Measurements from ENCODE around the gene RBFA.

DNA sequence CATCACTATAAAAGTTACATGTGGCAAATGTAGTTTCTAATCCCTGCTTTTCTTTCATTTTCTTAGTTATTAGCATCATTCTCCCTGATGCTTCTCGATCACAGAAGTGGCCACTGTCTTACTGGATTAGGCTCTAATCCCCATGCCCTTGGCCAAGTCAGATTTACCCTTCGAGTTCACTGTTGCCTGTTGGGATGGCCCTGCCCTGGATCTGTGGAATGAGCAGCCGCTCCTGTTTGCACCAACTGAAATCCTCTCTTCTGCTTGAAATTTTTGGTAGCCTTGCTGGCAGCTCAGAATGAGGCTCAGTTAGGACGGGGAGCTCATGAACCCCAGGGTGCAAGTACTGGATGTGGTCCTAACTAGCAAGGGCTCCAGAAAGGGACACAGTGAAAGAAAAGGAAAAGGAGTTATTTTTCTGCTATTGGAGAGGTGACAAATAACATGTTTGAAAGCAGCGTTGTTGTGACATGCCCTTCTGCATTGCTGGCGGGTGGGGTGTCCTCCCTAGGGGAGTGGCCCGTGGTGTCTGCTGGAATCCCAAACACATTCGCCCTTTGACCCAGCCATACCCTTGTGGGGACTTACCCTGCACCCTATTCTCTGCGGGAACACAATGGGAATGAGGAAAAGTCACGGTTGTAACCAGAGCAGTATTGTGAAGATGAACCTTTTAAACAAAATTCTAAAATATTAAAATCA is 34.5 kb downstream of the RBFA start:
- TF ChIP-seq, protein P1, sequence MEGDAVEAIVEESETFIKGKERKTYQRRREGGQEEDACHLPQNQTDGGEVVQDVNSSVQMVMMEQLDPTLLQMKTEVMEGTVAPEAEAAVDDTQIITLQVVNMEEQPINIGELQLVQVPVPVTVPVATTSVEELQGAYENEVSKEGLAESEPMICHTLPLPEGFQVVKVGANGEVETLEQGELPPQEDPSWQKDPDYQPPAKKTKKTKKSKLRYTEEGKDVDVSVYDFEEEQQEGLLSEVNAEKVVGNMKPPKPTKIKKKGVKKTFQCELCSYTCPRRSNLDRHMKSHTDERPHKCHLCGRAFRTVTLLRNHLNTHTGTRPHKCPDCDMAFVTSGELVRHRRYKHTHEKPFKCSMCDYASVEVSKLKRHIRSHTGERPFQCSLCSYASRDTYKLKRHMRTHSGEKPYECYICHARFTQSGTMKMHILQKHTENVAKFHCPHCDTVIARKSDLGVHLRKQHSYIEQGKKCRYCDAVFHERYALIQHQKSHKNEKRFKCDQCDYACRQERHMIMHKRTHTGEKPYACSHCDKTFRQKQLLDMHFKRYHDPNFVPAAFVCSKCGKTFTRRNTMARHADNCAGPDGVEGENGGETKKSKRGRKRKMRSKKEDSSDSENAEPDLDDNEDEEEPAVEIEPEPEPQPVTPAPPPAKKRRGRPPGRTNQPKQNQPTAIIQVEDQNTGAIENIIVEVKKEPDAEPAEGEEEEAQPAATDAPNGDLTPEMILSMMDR (IDR thresholded peaks at IDR 0.05; ENCODE audit: low read depth, low read length): no peak
- TF ChIP-seq MYC (IDR thresholded peaks at IDR 0.05; ENCODE audit: low read depth, low read length) (no peak), POLR2A (IDR thresholded peaks at IDR 0.05; ENCODE audit: extremely low read depth, insufficient read length) (no peak)
- TF ChIP-seq, protein P2, sequence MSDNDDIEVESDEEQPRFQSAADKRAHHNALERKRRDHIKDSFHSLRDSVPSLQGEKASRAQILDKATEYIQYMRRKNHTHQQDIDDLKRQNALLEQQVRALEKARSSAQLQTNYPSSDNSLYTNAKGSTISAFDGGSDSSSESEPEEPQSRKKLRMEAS (IDR thresholded peaks at IDR 0.05; ENCODE audit: low read depth, low read length): no peak
